Measurements from ENCODE around the gene CTNNA3.

The CTNNA3 gene

DNA sequence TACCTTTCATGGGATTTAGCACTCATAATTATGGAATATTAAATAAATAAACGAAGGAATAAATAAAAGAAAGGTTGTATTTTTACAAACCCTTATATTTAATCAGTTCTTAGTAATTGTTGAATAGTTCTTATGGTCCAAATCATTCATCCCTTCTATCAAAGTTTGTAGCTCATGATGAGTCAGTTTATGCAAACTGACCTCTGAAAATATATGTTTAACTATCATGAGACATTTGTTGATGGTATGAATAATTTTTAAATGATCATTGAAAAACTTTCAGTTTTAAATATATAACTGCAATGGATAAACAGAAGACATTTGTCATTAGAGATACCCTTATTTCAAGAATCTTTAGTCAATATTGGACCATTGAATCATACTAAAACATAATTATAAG, 1181.3 kb downstream of the CTNNA3 start:
- H3K27ac ChIP-seq (ENCODE audit: low read length): no peak overlapping the region
- no peaks in the 10 kb centered on the region for H3K4me1 ChIP-seq (ENCODE audit: insufficient read depth, low read length)
- H3K9ac ChIP-seq (ENCODE audit: low read depth, low read length): no peak overlapping the region
- no peaks in the 10 kb centered on the region for H3K27me3 ChIP-seq (ENCODE audit: insufficient read depth, low read length)
- no peaks in the 10 kb centered on the region for H3K36me3 ChIP-seq (ENCODE audit: insufficient read depth, low read depth, low read length)
- no peak overlapping the region for H3K4me3 ChIP-seq (ENCODE audit: low read length)
- no peaks in the 10 kb centered on the region for H3K9me3 ChIP-seq (ENCODE audit: insufficient read depth, low read depth, low read length)

DNA sequence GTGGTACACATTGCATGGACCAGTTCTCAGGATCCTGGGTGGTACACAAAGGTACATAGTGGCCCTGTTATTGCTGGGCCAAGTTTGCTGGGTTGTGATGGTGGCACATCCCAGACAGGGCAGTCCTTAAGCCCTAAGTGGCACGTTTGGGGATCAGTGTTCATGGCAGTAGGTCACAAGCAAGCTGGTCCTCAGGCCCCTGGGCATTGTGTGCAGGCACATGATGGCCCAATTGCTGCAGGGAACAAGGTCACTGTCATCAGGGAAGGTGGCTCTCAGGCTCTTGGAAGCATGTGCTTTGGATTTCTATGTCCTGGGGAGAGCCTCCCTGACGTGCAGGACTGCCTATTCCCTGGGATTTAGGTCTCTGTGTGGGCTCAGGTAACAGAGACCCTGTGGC, 1182.5 kb downstream of the CTNNA3 start:
- no peaks in the 10 kb centered on the region for H3K36me3 ChIP-seq (ENCODE audit: insufficient read depth, low read depth, low read length)
- H3K27ac ChIP-seq (ENCODE audit: low read length): no peak overlapping the region
- H3K4me1 ChIP-seq (ENCODE audit: insufficient read depth, low read length): no peaks in the 10 kb centered on the region
- H3K9ac ChIP-seq (ENCODE audit: low read depth, low read length): no peak overlapping the region
- no peaks in the 10 kb centered on the region for H3K27me3 ChIP-seq (ENCODE audit: insufficient read depth, low read length)
- H3K4me3 ChIP-seq (ENCODE audit: low read length): no peak overlapping the region
- H3K9me3 ChIP-seq (ENCODE audit: insufficient read depth, low read depth, low read length): no peaks in the 10 kb centered on the region

DNA sequence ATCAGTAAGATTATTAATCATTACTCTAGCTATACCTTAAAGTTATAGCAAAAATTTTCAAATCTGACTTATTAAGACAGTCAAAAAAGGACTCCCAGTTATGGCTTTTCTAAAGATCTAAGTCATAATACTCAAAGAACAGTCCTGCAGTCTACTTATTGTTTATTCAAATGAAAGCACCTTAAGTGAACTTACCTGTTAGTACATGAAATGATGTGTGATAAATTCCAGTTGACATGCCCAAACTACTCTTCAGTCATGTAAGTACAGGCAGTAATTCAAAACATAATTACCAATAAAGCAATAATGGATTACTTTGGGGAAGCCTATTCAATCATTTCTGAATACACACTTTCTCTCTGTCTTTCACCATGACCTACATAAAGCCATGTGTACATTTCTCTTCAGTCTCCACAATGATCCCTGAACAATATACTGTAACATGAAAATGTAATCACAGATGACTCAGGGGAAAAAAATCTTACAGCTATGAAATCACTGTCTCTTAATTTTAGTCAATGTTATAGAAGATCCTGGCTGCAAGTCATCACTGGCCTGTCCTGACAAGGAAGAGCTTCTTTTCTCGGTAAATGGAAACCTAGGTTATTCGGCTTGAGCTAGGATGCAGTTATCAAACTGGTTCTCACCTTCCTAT, 1190.9 kb downstream of the CTNNA3 start:
- Histone ChIP-seq H3K27ac (ENCODE audit: low read length) (no peak overlapping the region), H3K4me3 (ENCODE audit: low read length) (no peak overlapping the region), H3K36me3 (ENCODE audit: insufficient read depth, low read depth, low read length) (no peaks in the 10 kb centered on the region), H3K4me1 (ENCODE audit: insufficient read depth, low read length) (no peaks in the 10 kb centered on the region), H3K9me3 (ENCODE audit: insufficient read depth, low read depth, low read length) (no peaks in the 10 kb centered on the region), H3K27me3 (ENCODE audit: insufficient read depth, low read length) (no peaks in the 10 kb centered on the region), H3K9ac (ENCODE audit: low read depth, low read length) (no peak overlapping the region)

DNA sequence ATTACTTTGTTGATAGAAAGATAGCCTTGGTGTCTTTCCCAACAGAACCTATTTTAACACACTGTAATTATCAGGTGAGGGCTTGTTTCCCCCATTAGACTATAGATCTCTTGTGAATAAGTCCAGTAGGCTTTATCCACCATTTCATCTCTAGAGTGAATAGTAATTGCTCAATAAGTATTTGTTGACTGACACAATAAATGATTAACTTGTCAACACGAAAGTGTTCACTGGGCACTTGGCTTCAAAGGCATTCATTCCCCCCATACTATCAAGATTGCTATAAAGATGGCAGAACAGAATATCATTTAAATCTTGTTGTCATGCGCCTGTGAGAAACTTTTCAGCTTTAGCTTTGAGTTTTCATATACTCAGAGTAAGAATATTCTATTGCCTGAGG, 1194.6 kb downstream of the CTNNA3 start:
- no peak overlapping the region for H3K4me3 ChIP-seq (ENCODE audit: low read length)
- no peaks in the 10 kb centered on the region for H3K4me1 ChIP-seq (ENCODE audit: insufficient read depth, low read length)
- H3K9ac ChIP-seq (ENCODE audit: low read depth, low read length): no peak overlapping the region
- H3K36me3 ChIP-seq (ENCODE audit: insufficient read depth, low read depth, low read length): no peaks in the 10 kb centered on the region
- H3K27me3 ChIP-seq (ENCODE audit: insufficient read depth, low read length): no peaks in the 10 kb centered on the region
- no peak overlapping the region for H3K27ac ChIP-seq (ENCODE audit: low read length)
- no peaks in the 10 kb centered on the region for H3K9me3 ChIP-seq (ENCODE audit: insufficient read depth, low read depth, low read length)

DNA sequence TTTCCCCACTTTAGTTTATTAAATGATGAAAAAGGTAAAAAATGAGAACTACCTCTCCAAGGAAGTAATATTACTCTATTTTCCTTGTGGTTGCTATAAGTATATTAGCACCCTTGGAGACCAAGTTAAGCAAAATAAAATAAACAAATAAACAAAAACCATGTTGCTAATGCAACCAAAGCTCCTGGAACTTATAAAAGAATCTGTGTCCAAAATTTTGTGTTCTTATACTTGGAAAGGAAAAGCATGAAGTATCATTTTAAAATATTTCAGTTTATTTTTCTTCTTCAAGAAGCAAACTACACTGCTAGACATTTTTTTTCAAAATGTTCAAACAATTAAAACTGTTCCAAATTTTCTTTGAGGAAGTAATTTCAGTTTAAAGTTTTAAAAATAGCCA, 1212.0 kb downstream of the CTNNA3 start:
- Histone ChIP-seq H3K4me3 (ENCODE audit: low read length) (no peak overlapping the region), H3K36me3 (ENCODE audit: insufficient read depth, low read depth, low read length) (no peaks in the 10 kb centered on the region)

DNA sequence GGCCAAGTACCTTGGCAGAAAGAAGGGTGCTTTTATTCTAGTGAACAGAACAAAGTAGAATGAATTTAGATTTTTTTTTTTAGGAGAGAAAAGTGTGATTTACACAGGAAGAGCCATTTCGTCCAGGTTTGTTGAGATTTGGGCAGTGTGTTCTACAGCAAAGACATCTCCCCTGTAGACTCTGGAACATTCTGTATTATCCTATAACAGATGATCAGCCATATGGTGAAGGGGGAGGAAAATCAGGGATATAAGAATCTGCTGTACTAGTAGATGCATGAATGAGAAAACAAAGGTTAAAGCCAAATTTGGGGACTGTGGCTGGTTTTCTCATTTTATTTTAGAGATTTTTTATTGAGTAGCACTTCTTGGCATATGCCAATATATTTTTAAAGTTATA, 1223.8 kb downstream of the CTNNA3 start:
- H3K36me3 ChIP-seq (ENCODE audit: insufficient read depth, low read depth, low read length): no peaks in the 10 kb centered on the region
- no peaks in the 10 kb centered on the region for H3K27me3 ChIP-seq (ENCODE audit: insufficient read depth, low read length)
- H3K27ac ChIP-seq (ENCODE audit: low read length): no peak overlapping the region
- H3K9me3 ChIP-seq (ENCODE audit: insufficient read depth, low read depth, low read length): no peaks in the 10 kb centered on the region
- H3K4me1 ChIP-seq (ENCODE audit: insufficient read depth, low read length): no peaks in the 10 kb centered on the region
- no peak overlapping the region for H3K4me3 ChIP-seq (ENCODE audit: low read length)
- H3K9ac ChIP-seq (ENCODE audit: low read depth, low read length): no peak overlapping the region

More for the DNA sequence above, 1212.0 kb downstream of the CTNNA3 start:
- Histone ChIP-seq H3K4me1 (ENCODE audit: insufficient read depth, low read length) (no peaks in the 10 kb centered on the region), H3K27me3 (ENCODE audit: insufficient read depth, low read length) (no peaks in the 10 kb centered on the region), H3K9me3 (ENCODE audit: insufficient read depth, low read depth, low read length) (no peaks in the 10 kb centered on the region), H3K27ac (ENCODE audit: low read length) (no peak overlapping the region), H3K9ac (ENCODE audit: low read depth, low read length) (no peak overlapping the region)

DNA sequence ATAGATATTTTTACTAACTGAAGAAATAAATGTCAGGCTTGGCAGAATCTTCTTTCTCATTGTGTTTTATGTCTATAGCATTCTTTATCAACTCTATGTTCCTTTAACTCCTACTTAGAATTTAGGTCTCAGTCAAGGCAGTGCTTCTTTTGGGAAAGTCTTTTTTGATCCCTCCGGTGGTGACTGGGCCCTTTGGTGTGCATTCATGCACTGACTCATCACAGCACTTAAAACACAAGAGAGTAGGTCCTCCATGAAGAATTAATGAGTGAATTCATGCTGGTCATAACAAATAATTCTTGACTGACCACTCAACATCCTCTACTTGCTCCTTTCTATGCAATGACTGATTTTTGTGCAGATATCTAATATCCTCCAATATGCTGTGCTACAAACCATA, 1229.0 kb downstream of the CTNNA3 start:
- Histone ChIP-seq H3K4me3 (ENCODE audit: low read length) (no peak overlapping the region), H3K4me1 (ENCODE audit: insufficient read depth, low read length) (no peaks in the 10 kb centered on the region), H3K27me3 (ENCODE audit: insufficient read depth, low read length) (no peaks in the 10 kb centered on the region), H3K27ac (ENCODE audit: low read length) (no peak overlapping the region), H3K36me3 (ENCODE audit: insufficient read depth, low read depth, low read length) (no peaks in the 10 kb centered on the region), H3K9me3 (ENCODE audit: insufficient read depth, low read depth, low read length) (no peaks in the 10 kb centered on the region), H3K9ac (ENCODE audit: low read depth, low read length) (no peak overlapping the region)

DNA sequence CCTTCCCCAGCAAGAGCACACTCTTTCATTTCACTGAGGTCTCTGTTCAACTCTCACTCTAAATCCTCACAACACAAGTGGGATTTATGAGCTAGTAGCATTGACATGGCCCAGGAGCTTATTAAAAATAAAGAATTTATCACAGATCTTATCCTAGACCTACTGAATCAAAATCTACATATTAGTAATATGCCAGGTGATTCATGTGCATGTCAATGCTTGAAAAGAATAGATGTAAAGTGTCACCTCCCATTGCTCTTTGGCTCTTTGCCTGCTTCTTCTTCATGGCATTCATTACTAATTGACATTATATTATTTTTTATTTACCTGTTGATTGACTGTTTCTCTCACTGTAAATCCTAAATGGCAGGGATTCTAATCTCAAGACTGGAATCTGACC, 1229.4 kb downstream of the CTNNA3 start:
- H3K27me3 ChIP-seq (ENCODE audit: insufficient read depth, low read length): no peaks in the 10 kb centered on the region
- no peak overlapping the region for H3K4me3 ChIP-seq (ENCODE audit: low read length)
- H3K27ac ChIP-seq (ENCODE audit: low read length): no peak overlapping the region

DNA sequence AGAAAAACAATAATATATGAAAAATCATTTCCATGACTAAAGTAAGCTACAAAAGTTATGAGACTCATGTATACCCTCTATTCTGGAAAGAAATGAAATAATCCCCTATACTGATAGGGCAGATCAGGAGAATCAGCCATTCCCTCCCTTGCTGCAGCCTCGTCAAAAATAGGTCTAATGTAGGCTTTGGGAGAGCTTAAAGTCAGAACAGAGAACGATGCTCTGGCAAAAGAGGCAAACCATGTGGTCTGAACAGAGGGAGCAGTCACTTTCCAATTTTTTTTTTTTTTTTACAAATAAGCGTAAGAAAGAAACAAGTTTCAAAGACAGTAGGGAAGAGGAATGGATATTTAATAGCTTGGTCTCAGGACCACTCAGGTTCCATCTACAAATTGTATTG, 1232.4 kb downstream of the CTNNA3 start:
- Histone ChIP-seq H3K4me1 (ENCODE audit: insufficient read depth, low read length) (no peaks in the 10 kb centered on the region), H3K27ac (ENCODE audit: low read length) (no peak overlapping the region), H3K4me3 (ENCODE audit: low read length) (no peak overlapping the region), H3K9ac (ENCODE audit: low read depth, low read length) (no peak overlapping the region), H3K36me3 (ENCODE audit: insufficient read depth, low read depth, low read length) (no peaks in the 10 kb centered on the region), H3K27me3 (ENCODE audit: insufficient read depth, low read length) (no peaks in the 10 kb centered on the region), H3K9me3 (ENCODE audit: insufficient read depth, low read depth, low read length) (no peaks in the 10 kb centered on the region)

More for the DNA sequence above, 1229.4 kb downstream of the CTNNA3 start:
- Histone ChIP-seq H3K9ac (ENCODE audit: low read depth, low read length) (no peak overlapping the region), H3K9me3 (ENCODE audit: insufficient read depth, low read depth, low read length) (no peaks in the 10 kb centered on the region), H3K36me3 (ENCODE audit: insufficient read depth, low read depth, low read length) (no peaks in the 10 kb centered on the region), H3K4me1 (ENCODE audit: insufficient read depth, low read length) (no peaks in the 10 kb centered on the region)

DNA sequence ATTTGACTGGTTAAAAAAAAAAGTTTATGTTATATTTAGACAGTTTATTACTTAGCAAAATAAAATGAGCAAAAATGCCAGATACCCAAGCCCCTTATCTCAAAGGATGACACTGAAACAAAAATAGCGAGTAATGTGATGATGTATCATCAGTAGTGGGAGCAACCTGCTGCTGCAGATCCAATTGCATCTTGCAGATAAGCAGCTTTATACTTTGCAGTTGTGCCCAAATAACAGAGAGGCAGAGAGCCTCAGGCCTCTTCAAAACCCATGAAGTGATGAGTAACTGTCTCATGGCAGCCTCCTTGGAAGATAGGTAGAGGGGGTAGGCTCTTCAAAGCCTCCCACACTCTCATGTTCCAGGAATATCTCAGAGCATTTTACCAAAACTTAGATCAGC, 1238.4 kb downstream of the CTNNA3 start:
- H3K4me3 ChIP-seq (ENCODE audit: low read length): no peak overlapping the region
- no peaks in the 10 kb centered on the region for H3K27me3 ChIP-seq (ENCODE audit: insufficient read depth, low read length)
- peaks cover 14% of the 10 kb centered on the region for H3K9me3 ChIP-seq (ENCODE audit: insufficient read depth, low read depth, low read length)

DNA sequence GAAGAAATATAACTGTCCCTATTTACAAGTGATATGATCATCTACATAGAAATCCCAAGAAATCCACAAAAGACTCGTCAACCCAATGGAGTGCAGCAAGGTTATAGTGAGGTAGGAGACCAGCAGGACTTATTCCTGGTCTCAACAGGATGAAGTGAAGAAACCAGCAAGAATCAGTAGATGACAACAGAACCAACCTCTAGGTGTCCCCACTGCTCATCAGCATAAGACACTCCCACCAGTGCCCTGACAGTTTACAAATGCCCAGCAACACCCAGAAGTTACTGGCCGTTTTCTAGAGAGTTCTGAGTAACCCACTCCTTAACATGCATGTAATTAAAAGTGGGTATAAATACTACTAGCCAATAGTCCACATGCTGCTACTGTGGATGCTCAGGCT, 1240.7 kb downstream of the CTNNA3 start:
- Histone ChIP-seq H3K27ac (ENCODE audit: low read length) (no peak overlapping the region), H3K4me1 (ENCODE audit: insufficient read depth, low read length) (no peaks in the 10 kb centered on the region), H3K36me3 (ENCODE audit: insufficient read depth, low read depth, low read length) (no peaks in the 10 kb centered on the region)

More for the DNA sequence above, 1238.4 kb downstream of the CTNNA3 start:
- Histone ChIP-seq H3K4me1 (ENCODE audit: insufficient read depth, low read length) (no peaks in the 10 kb centered on the region), H3K36me3 (ENCODE audit: insufficient read depth, low read depth, low read length) (no peaks in the 10 kb centered on the region), H3K9ac (ENCODE audit: low read depth, low read length) (no peak overlapping the region), H3K27ac (ENCODE audit: low read length) (no peak overlapping the region)

DNA sequence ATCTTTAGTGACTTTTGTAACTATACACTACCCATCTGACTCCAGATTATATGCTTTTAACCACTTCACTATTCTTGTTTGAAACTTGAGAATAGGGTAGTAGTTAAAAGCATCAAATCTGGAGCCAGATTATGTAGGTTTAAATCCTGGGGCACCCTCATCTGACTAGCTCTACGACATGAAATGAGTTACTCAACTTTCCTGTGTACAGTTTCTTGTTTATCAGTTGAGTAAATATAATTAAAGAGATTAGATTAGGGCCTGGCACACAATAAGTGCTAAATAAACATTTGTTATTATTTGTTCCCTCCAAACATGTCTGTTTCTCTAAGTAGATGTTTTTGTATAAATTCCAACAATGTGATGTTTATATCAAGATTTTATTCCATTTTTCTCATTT, 1255.4 kb downstream of the CTNNA3 start:
- H3K4me3 ChIP-seq (ENCODE audit: low read length): no peak overlapping the region

More for the DNA sequence above, 1240.7 kb downstream of the CTNNA3 start:
- H3K27me3 ChIP-seq (ENCODE audit: insufficient read depth, low read length): no peaks in the 10 kb centered on the region
- no peak overlapping the region for H3K9ac ChIP-seq (ENCODE audit: low read depth, low read length)
- H3K4me3 ChIP-seq (ENCODE audit: low read length): no peak overlapping the region
- peaks cover 14% of the 10 kb centered on the region for H3K9me3 ChIP-seq (ENCODE audit: insufficient read depth, low read depth, low read length)

More for the DNA sequence above, 1255.4 kb downstream of the CTNNA3 start:
- Histone ChIP-seq H3K4me1 (ENCODE audit: insufficient read depth, low read length) (no peaks in the 10 kb centered on the region), H3K36me3 (ENCODE audit: insufficient read depth, low read depth, low read length) (no peaks in the 10 kb centered on the region), H3K9me3 (ENCODE audit: insufficient read depth, low read depth, low read length) (peaks cover 14% of the 10 kb centered on the region; the same call in 1 of the 2 replicates), H3K27me3 (ENCODE audit: insufficient read depth, low read length) (no peaks in the 10 kb centered on the region), H3K27ac (ENCODE audit: low read length) (no peak overlapping the region), H3K9ac (ENCODE audit: low read depth, low read length) (no peak overlapping the region)
